GM19463 (cell line): ENCODE data around the gene P3H1.
"Not testable (repeated sequence)": the region's sequence is repeated elsewhere in the genome, so short reads cannot be mapped to it uniquely, and the experiment has no call there.

Experiments used
- ATAC-seq: cut with Tn5 transposase; IDR thresholded peaks from one replicate; pipeline ENCODE4 v1.9.1; 2021; ENCODE audit warnings: mild to moderate bottlenecking, moderate library complexity; ENCODE audit not compliant: unreplicated experiment

P3H1 gene

GRCh38 chr1:42774928-42775526, 8.2 kb upstream of the P3H1 start:
- no peak for ATAC-seq

GRCh38 chr1:42773420-42773819, 6.6 kb upstream of the P3H1 start:
- no peak for ATAC-seq

GRCh38 chr1:42769811-42770210, 3.0 kb upstream of the P3H1 start:
- ATAC-seq = no peak

GRCh38 chr1:42768172-42768571, 1.3 kb upstream of the P3H1 start:
- no peak for ATAC-seq

GRCh38 chr1:42767510-42768000, 727 bp upstream of the P3H1 start:
- peak; percentile 17 for ATAC-seq

- peak; percentile 19 for ATAC-seq
Observed at GRCh38 chr1:42765832-42766740, 742 bp downstream of the P3H1 start.

GRCh38 chr1:42765269-42765668, 1.6 kb downstream of the P3H1 start:
- ATAC-seq = no peak

GRCh38 chr1:42762269-42762668, 4.6 kb downstream of the P3H1 start:
- no peak for ATAC-seq

GRCh38 chr1:42761567-42761966, 5.3 kb downstream of the P3H1 start:
- ATAC-seq = no peak

- no peak for ATAC-seq
Observed at GRCh38 chr1:42759114-42759513, 7.7 kb downstream of the P3H1 start.

- no peak for ATAC-seq
Observed at GRCh38 chr1:42758641-42759040, 8.2 kb downstream of the P3H1 start.

GRCh38 chr1:42757892-42758275, 8.9 kb downstream of the P3H1 start:
- no peak for ATAC-seq

GRCh38 chr1:42756956-42757891, 9.6 kb downstream of the P3H1 start:
- no peak for ATAC-seq

- ATAC-seq = no peak
Observed at GRCh38 chr1:42753070-42753469, 13.8 kb downstream of the P3H1 start.

- no peak for ATAC-seq
Observed at GRCh38 chr1:42752284-42752683, 14.5 kb downstream of the P3H1 start.

- ATAC-seq = not testable (repeated sequence)
Observed at GRCh38 chr1:42751511-42752070, 15.2 kb downstream of the P3H1 start.

- no peak for ATAC-seq
Observed at GRCh38 chr1:42750041-42750440, 16.8 kb downstream of the P3H1 start.

- no peak for ATAC-seq
Observed at GRCh38 chr1:42748461-42749410, 18.1 kb downstream of the P3H1 start.

- ATAC-seq = no peak
Observed at GRCh38 chr1:42748021-42748420, 18.8 kb downstream of the P3H1 start.

GRCh38 chr1:42747125-42747524, 19.7 kb downstream of the P3H1 start:
- no peak for ATAC-seq
